GM12874 (cell line): ENCODE data around the gene CRADD.

Experiments used
- CTCF ChIP-seq: IDR thresholded peaks from 2 replicates; pipeline ENCODE4 v1.5.1; 2011; ENCODE audit warnings: low read depth, mild to moderate bottlenecking, control low read depth, low read length, moderate library complexity; ENCODE audit not compliant: insufficient read depth

Gene CRADD

GRCh38 chr12:93682846-93683261 is 5.7 kb downstream of the CRADD start:
- TF ChIP-seq CTCF = no peak

DNA sequence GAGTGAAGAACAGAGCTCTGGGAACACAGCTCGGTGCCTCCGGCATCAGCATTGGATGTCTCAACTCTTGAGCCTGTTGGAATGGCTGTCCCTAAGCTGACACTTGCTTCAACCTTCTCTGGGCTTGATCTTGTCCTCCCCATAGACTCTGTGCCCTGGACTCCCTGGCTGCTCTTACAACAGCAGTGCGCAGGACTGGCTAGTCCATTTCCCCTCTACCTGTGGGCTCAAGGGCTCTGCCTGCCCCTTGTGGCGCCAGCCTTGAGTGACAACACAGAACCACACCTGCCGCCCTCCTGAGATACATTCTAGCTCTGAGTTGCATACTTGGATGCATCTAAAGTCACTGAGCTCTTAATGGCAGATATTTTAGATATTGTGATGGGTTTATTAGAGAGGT is 6.2 kb downstream of the CRADD start:
- TF ChIP-seq CTCF = no peak

DNA sequence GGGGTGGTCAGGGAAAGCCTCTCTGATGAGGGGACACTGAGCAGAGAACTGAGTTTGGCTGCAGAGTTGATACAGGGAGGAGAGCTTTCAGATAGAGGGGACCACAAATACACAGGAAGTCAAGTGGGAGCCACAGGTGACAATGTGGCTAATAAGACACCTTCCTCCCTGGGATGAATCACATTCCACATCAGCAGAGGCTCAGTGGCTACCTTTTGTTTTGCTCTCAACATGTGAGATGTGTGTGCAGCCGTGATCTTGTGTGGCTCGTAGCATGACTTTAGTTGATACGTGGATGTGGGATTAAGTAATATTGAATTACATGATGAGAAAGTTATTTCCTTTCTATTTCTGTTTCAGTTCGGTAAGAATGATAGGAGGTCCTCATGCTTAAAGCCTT is 7.5 kb downstream of the CRADD start:
- no peak for TF ChIP-seq CTCF

DNA sequence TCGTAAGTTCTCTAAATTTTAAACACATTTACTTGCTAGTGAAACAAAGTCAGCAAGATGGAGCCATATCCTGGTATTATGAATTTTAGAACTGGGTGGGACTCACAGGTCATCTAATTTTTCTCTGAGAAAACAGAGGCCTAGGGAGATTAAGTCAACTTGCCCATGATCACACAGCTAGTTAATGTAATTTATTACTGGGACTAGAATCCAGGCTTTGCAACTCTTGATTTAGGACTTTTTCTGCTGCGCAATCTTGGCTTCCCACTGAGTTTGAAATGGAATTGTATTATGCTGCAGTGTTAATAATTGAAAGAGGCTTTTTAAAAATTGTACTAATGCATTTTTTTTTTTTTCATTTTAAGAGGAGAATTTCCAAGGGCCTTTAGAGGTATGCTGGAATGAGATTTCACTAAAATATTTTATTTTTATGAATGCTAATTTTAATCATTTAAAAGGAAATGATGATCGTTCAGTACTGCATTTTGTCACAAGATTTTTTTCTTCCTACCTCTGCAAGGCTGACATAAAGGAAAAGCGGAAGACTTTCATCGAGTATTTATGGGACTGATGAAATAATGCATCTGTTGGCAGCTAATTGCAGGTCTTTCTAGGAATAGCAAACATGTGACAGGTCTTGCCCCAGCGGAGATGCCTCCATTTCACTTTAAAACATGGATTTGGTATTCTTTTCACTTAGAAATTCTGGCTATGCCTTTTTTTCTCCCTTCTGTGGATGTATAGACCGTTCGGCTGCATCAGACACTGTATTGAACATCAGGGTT is 9.6 kb downstream of the CRADD start:
- TF ChIP-seq CTCF = no peak

DNA sequence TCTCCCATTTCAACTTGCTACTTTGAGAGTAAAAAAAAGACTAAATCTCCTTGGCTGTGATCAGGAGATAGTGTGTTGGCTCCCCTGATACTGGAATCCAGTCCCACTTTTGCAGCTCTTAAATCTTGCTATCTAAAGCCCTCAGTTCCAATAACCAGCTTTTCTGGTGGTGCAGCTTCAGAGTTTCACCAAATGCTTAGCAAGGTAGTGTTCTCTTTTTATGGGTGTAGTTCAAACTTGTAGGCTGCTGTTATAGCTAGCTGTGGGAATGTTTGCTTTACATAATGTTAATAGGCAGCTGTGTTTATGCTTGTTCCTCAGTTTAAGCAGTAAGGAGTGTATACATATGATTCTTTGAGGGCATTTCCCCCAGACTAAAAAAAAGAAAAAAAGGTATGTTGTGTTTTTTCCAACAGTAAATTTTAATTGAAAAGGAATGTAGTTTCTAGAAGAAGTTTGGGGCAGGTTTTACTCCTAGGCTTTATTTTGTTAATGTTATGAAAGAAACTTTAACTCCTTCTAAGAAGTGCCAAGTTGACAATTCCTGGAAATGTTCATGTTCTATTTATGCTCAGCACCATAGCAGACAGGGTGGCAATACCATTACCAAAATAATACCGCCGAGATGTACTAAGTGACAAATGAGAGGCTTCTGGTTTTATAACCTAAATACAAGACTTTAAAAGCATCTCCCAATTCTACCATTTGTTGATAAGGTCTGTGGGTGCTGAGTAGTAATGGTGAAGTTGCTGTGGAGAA is 12.1 kb downstream of the CRADD start:
- no peak for TF ChIP-seq CTCF

- no peak for TF ChIP-seq CTCF
Measured at GRCh38 chr12:93696462-93696861, 19.3 kb downstream of the CRADD start.

GRCh38 chr12:93698307-93699092 is 21.3 kb downstream of the CRADD start:
- no peak for TF ChIP-seq CTCF
